ENCODE measurements around the gene APBA1.

DNA sequence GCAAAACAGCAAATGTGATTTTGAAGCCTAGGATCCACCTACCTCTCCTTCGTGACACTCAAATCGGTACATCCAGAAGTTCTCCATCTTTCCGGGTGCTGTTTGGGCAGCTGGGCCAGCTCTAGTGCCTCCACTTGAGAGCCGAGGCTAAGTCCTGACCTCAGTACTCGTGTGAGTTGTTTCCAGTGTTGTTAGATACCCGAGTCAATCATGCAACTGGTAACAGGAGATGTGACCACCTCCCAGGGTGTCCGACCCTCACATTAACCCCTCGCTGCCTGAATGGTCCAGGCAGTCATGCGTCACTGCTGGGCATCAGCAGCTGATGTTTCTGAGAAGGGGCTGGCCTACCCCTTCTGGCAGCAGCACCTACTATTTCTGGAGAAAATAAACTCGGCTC lies 176.9 kb downstream of the APBA1 start:
- TF ChIP-seq, protein P1, sequence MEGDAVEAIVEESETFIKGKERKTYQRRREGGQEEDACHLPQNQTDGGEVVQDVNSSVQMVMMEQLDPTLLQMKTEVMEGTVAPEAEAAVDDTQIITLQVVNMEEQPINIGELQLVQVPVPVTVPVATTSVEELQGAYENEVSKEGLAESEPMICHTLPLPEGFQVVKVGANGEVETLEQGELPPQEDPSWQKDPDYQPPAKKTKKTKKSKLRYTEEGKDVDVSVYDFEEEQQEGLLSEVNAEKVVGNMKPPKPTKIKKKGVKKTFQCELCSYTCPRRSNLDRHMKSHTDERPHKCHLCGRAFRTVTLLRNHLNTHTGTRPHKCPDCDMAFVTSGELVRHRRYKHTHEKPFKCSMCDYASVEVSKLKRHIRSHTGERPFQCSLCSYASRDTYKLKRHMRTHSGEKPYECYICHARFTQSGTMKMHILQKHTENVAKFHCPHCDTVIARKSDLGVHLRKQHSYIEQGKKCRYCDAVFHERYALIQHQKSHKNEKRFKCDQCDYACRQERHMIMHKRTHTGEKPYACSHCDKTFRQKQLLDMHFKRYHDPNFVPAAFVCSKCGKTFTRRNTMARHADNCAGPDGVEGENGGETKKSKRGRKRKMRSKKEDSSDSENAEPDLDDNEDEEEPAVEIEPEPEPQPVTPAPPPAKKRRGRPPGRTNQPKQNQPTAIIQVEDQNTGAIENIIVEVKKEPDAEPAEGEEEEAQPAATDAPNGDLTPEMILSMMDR (optimal IDR thresholded peaks at IDR 0.05 in 1 of 3, IDR thresholded peaks at IDR 0.05 in 1 of 3, conservative IDR thresholded peaks at IDR 0.05 in 1 of 3; ENCODE audit: extremely low read depth in 1 of 3, insufficient read depth in 2 of 3, low read length in 3 of 3): no peak
- TF ChIP-seq EZH2 (IDR thresholded peaks at IDR 0.05; ENCODE audit: low read length): no peak

Data from keratinocyte (primary cell).